ENCODE data around the gene KRTAP12-1. TPM values are rescaled to one million over a fixed set of nuclear protein-coding genes. Genes with fewer than 3 reads are reported as not detected.

The KRTAP12-1 gene
- total and polyA plus RNA-seq, 2 of the 8 experiments (the other 6 are each of a cell fraction or from before 2014, with no cell fraction given), result 0.50 to 0.73 TPM

GRCh38 chr21:44730028-44730395 is 48.0 kb upstream of the KRTAP12-1 start:
- DNase-seq (ENCODE audit: low read depth in 1 of 2, low spot score in 2 of 2) (peak in 1 of 2 experiments; percentile 34), FAIRE-seq (no peak)
- TF ChIP-seq ZNF274 (IDR thresholded peaks at IDR 0.05; ENCODE audit: borderline replicate concordance, extremely low read depth, low read length) (no peak), POLR2A (IDR thresholded peaks at IDR 0.05; ENCODE audit: control extremely low read depth in 1 of 2, low read depth in 2 of 2, low read length in 2 of 2) (no peak), RFX5 (IDR thresholded peaks at IDR 0.05; ENCODE audit: borderline replicate concordance, low read depth, low read length) (no peak), RXRA (IDR thresholded peaks at IDR 0.05; ENCODE audit: insufficient read depth, low read depth, low read length) (no peak), SIRT6 (IDR thresholded peaks at IDR 0.05; ENCODE audit: low read length) (no peak), CTCF (IDR thresholded peaks at IDR 0.05; ENCODE audit: control extremely low read depth in 1 of 3, insufficient read depth in 1 of 3, low read depth in 1 of 3, low read length in 3 of 3) (no peak), SP4 (IDR thresholded peaks at IDR 0.05; ENCODE audit: low read length) (no peak), SRF (IDR thresholded peaks at IDR 0.05; ENCODE audit: low read depth, low read length) (no peak), TEAD4 (IDR thresholded peaks at IDR 0.05; ENCODE audit: low read depth, low read length) (no peak)
- POLR2A ChIA-PET (ENCODE audit: partially characterized antibody), result no interaction called here
- H4K8ac ChIP-seq (ENCODE audit: extremely low read depth, insufficient read depth, low read length), result no peak overlapping the region
- no peak overlapping the region for H4K91ac ChIP-seq (replicated peaks; ENCODE audit: insufficient read length, low read length)
- no peaks in the 10 kb centered on the region for H4K20me1 ChIP-seq (replicated peaks in 1 of 2; ENCODE audit: control insufficient read depth in 1 of 2, insufficient read depth in 2 of 2, low read length in 2 of 2)
- no peak overlapping the region for H3K14ac ChIP-seq (ENCODE audit: insufficient read length)
- H3K4me1 ChIP-seq (replicated peaks in 1 of 4; ENCODE audit: control insufficient read depth in 3 of 4, insufficient read depth in 4 of 4, low read length in 3 of 4), result no peaks in the 10 kb centered on the region
- 93% methylated on average over 7 of the region's 7 CpGs; no CpG with 5 or more reads in 1 of the 2 experiments for WGBS, 2 experiments (ENCODE audit: extremely low coverage in 1 of 2, insufficient coverage in 1 of 2, insufficient read length in 1 of 2, insufficient replicate concordance in 2 of 2, low coverage in 1 of 2, low lambda C conversion rate in 2 of 2, missing lambda C conversion rate in 1 of 2)
- no peaks in the 10 kb centered on the region for H3K79me1 ChIP-seq (ENCODE audit: low read depth, low read length)
- no peak overlapping the region for H2BK12ac ChIP-seq (ENCODE audit: low read depth, low read length)
- no peak overlapping the region for H3K9ac ChIP-seq (replicated peaks in 1 of 4; ENCODE audit: extremely low read depth in 1 of 4, low read depth in 3 of 4, low read length in 3 of 4)
- CTCF ChIA-PET (ENCODE audit: partially characterized antibody), result interaction anchor here (1.0 to 1.7 kb wide), 4 partner anchors 11 to 220 kb away, joined by 3 to 5 read pairs (median 4); no protein-coding TSS in a partner anchor
- no peak overlapping the region for H2AFZ ChIP-seq (ENCODE audit: low read length)
- H2AK5ac ChIP-seq (ENCODE audit: low read depth, low read length), result no peak overlapping the region
- H3K18ac ChIP-seq (ENCODE audit: extremely low read depth, low read length), result no peak overlapping the region
- no peak overlapping the region for H3K4me3 ChIP-seq (ENCODE audit: extremely low read depth in 1 of 4, insufficient read depth in 2 of 4, low read depth in 3 of 4, low read length in 4 of 4)
- H3K9me3 ChIP-seq (ENCODE audit: insufficient read depth in 2 of 2, low read depth in 1 of 2, low read length in 1 of 2), result peaks cover 0 to 7% of the 10 kb centered on the region in 2 experiments; a peak in 1 of 4 replicates
- no peak overlapping the region for H3K27ac ChIP-seq (ENCODE audit: low read depth, low read length)
- H3K23me2 ChIP-seq (ENCODE audit: low read depth, low read length), result no peaks in the 10 kb centered on the region
- no peak overlapping the region for H3K4ac ChIP-seq (replicated peaks; ENCODE audit: insufficient read length, low read depth, low read length)
- H3K27me3 ChIP-seq (replicated peaks in 1 of 4; ENCODE audit: control insufficient read depth in 3 of 4, extremely low read depth in 1 of 4, insufficient read depth in 3 of 4, low read length in 3 of 4), result peaks cover 0 to under 1% (median 0%) of the 10 kb centered on the region in 4 experiments; a peak in 1 of 7 replicates
- no peak overlapping the region for H3K23ac ChIP-seq (ENCODE audit: insufficient read length)
- no peak overlapping the region for H3K4me2 ChIP-seq (ENCODE audit: insufficient read depth in 1 of 2, low read depth in 2 of 2, low read length in 2 of 2)
- H3K79me2 ChIP-seq (ENCODE audit: control insufficient read depth in 1 of 2, insufficient read depth in 2 of 2, low read length in 2 of 2), result no peaks in the 10 kb centered on the region
- no peak overlapping the region for H2BK5ac ChIP-seq (ENCODE audit: low read depth, low read length)
- H2BK15ac ChIP-seq (ENCODE audit: low read length), result no peak overlapping the region
- no peak overlapping the region for H4K5ac ChIP-seq (ENCODE audit: insufficient read length, low read depth, low read length)
- no peak overlapping the region for H3K56ac ChIP-seq (replicated peaks; ENCODE audit: insufficient read length, low read depth, low read length)
- no peaks in the 10 kb centered on the region for H3K36me3 ChIP-seq (ENCODE audit: control insufficient read depth in 2 of 4, insufficient read depth in 4 of 4, low read length in 3 of 4)
- H2BK20ac ChIP-seq (ENCODE audit: low read length), result no peak overlapping the region
- no peak overlapping the region for H2BK120ac ChIP-seq (replicated peaks; ENCODE audit: low read depth, low read length)

Data from H1 (cell line).